Pancreas (tissue), 10 donors: ENCODE measurements around the gene ZSCAN30. TPM values are rescaled to one million over a fixed set of nuclear protein-coding genes. Genes with fewer than 3 reads are reported as not detected.

ENCODE experiments used
- ATAC-seq, 4 donors: fragments of 200-7000 bp; cut with Tn5 transposase; one replicate each; pipeline versions ENCODE4 v1.8.0 to v1.9.1; 2020; ENCODE audit warnings: mild to moderate bottlenecking in 4 of 4, moderate library complexity in 4 of 4
- DNase-seq, 6 donors: peaks; one replicate each; pipeline ENCODE4 v3.0.0-alpha.2; 2020
- FAIRE-seq: peaks from 2 replicates; lab custom pipeline; 2012; peaks lifted over from hg19 to GRCh38; lab: Jason Lieb, UNC
- H3K27ac ChIP-seq, 4 donors: fragments of 200-600 bp; sonication (generic); 1 replicate in 3 of 4; 2 replicates in 1 of 4; pipeline versions ENCODE4 v1.5.0 to v1.8.0; 2020
- H3K27me3 ChIP-seq, 4 donors: fragments of 200-600 bp; one replicate each; pipeline ENCODE4 v1.8.0; 2021
- H3K36me3 ChIP-seq, 3 donors: fragments of 200-600 bp; sonication (generic) in 1 of 3; one replicate each; pipeline versions ENCODE4 v1.5.0 to v1.8.0; 2020 to 2021
- H3K4me1 ChIP-seq, 3 donors: fragments of 200-600 bp; one replicate each; pipeline ENCODE4 v1.8.0; 2021
- H3K4me3 ChIP-seq, 4 donors: fragments of 200-600 bp; sonication (generic) in 2 of 4; one replicate each; pipeline versions ENCODE4 v1.5.0 to v1.8.0; 2020 to 2021
- H3K9me3 ChIP-seq, 4 donors: fragments of 200-600 bp; one replicate each; pipeline ENCODE4 v1.8.0; 2021
- WGBS, 2 donors: extraction: QIAGEN DNeasy Blood & Tissue Kit; methylation state at CpG; one replicate each; pipeline ENCODE4 v1.1.7; 2013; 5-methylcytosine and 5-hydroxymethylcytosine counted together
- intact Hi-C, 3 donors: fragments of 100-400 bp; cut with DNase I; formaldehyde crosslinking; loops; one replicate each; pipeline versions ENCODE4 v1.11.1 to v1.14.2; 2022
- polyA plus RNA-seq, 2 donors: library from polyadenylated mRNA; stranded (reverse); fragments of 200-250 nt; gene quantifications; one replicate each; pipeline ENCODE4 v1.2.3, GENCODE V29; 2013
- total RNA-seq, 6 donors: library from RNA; stranded (reverse); fragmentation: NEBNext Ultra II Directional in 4 of 6; extraction: Animal tissue kit (Norgen Biotek cat#: 25700) in 4 of 6; gene quantifications; one replicate each; pipeline versions ENCODE4 v1.2.1 to v1.2.4, GENCODE V29; 2021 to 2023
- TF ChIP-seq, protein P1 (sequence below), 4 donors: fragments of 200-600 bp; sonication (generic) in 3 of 4; IDR thresholded peaks; one replicate each; pipeline versions ENCODE4 v1.5.0 to v1.8.0; 2021; ENCODE audit warnings: antibody characterized with exemption in 4 of 4
- donor health status: healthy with polysubstance abuse.
- donor health status: DM: no; HTN: no; CAD: no; lungs with moderate emphysema.
- donor health status: DM: no; HTN: no; CAD: no.
- donor health status: control.
- donor health status: control.
- donor health status: Bipolar disorder and iron deficiency.
- donor health status: DM: yes; HTN: yes; CAD: no.
- donor health status: DM: no; HTN: no; CAD: no.
- donor health status: DM: no; HTN: no; CAD: no.
- donor health status: DM: yes; HTN: yes; CAD: no.

ZSCAN30 gene
- total and polyA plus RNA-seq, 8 donors, result 5.2 to 16.9 (median 8.8) TPM

DNA sequence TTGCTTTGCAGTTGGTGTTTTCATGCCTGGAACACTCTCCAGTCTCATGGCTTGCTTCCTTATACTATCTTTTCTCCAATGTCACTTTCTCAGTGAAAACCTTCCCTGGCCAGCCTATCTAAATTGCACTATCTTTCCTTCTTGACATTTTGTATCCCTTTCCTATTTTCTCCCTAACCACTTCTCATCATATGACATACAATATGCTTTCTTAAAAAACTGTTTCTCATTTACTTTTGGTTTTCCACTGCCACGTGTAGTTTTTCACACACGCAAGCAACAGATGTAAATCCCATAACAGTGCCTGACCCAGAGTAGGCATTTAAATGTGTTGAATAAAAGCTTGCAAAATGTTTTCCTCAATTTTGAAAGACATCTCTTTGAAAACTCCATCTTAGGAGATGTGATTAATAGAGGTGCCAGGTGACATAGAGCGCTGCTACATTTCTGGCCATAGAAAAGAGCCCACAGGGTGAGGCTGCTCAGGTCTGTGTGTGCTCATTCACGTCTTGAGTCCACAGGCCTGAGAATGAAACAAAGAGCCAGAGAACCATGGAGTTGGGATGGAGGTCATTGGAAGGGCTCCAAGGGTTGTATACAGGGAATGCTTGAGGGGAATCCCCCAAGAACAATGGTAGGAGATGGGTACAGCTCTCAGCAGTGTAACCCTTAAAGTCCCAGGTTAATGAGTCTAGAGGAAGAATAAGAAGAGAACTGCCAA, 41.5 kb upstream of the ZSCAN30 start:
- H3K4me1 ChIP-seq, result peaks cover 0 to 5% (median 3%) of the 10 kb centered on the region in 3 donors

DNA sequence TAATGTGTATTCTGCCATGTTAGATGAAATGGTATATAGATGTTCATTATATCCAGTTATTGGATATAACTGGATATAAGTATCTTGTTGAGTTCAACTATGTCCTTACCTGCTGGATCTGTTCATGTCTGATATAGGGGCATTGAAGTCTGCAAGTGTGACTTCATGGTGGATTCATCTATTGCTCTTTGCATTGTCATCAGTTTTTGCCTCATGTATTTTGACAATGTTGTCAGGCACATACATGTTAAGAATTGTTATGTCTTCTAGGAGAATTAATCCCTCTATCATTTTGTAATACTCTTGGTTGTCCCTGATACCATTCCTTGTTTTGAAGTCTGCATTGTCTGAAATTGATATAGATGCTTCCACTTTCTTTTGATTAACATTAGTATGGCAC, 38.8 kb upstream of the ZSCAN30 start:
- no peak overlapping the region for H3K4me3 ChIP-seq
- H3K9me3 ChIP-seq, result no peaks in the 10 kb centered on the region
- intact Hi-C loops, result no loop called here
- H3K4me1 ChIP-seq, result no peaks in the 10 kb centered on the region
- H3K27ac ChIP-seq, result no peak overlapping the region
- DNase-seq (no peak), FAIRE-seq (no peak), ATAC-seq (no peak)
- H3K27me3 ChIP-seq, result no peaks in the 10 kb centered on the region
- TF ChIP-seq, protein P1, sequence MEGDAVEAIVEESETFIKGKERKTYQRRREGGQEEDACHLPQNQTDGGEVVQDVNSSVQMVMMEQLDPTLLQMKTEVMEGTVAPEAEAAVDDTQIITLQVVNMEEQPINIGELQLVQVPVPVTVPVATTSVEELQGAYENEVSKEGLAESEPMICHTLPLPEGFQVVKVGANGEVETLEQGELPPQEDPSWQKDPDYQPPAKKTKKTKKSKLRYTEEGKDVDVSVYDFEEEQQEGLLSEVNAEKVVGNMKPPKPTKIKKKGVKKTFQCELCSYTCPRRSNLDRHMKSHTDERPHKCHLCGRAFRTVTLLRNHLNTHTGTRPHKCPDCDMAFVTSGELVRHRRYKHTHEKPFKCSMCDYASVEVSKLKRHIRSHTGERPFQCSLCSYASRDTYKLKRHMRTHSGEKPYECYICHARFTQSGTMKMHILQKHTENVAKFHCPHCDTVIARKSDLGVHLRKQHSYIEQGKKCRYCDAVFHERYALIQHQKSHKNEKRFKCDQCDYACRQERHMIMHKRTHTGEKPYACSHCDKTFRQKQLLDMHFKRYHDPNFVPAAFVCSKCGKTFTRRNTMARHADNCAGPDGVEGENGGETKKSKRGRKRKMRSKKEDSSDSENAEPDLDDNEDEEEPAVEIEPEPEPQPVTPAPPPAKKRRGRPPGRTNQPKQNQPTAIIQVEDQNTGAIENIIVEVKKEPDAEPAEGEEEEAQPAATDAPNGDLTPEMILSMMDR (IDR thresholded peaks at IDR 0.05), result no peak
- no peaks in the 10 kb centered on the region for H3K36me3 ChIP-seq

More for the DNA sequence above, 41.5 kb upstream of the ZSCAN30 start:
- ATAC-seq (no peak), FAIRE-seq (no peak), DNase-seq (no peak)
- intact Hi-C loops, result no loop called here
- TF ChIP-seq, protein P1 (IDR thresholded peaks at IDR 0.05), result no peak
- peaks cover 0 to 23% (median 3%) of the 10 kb centered on the region in 3 donors for H3K36me3 ChIP-seq
- no peak overlapping the region for H3K4me3 ChIP-seq
- 82 to 86% methylated on average over 4 of the region's 4 CpGs for WGBS, 2 donors
- no peaks in the 10 kb centered on the region for H3K27me3 ChIP-seq
- H3K27ac ChIP-seq, result no peak overlapping the region
- H3K9me3 ChIP-seq, result no peaks in the 10 kb centered on the region

DNA sequence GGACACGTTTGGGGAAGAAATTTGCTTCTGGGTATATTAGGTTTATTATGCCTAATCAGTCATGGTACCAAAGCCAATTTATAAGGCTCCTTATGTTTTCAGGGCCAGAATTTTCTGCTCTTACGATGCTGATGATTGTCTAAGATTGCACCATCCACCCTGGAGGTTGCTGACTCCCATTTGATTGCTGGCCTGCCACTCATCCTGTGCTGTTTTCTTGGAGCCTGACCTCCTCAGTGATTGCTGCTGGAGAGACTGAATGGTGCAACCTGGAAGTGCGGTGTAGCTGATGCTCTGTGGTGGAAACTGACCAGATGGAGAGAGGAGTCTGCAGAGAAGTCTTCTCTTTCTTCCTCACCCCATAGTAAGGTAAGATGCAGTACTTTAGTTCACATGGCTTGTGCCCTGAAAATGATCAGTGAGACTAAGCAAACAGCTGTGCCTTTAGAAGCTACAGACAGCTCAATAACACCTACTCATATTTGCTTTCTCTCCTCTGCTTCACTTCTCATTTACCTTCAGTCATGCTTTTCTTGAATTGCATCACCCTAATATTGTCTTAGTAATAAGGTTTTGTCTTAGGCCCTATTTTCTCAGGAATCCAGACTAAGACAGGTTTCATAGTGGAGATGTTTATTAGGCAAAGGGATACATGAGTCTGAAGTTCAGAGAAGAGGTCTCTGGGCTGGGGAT, 36.8 kb upstream of the ZSCAN30 start:
- FAIRE-seq (no peak), DNase-seq (no peak), ATAC-seq (no peak)
- Histone ChIP-seq H3K27me3 (no peaks in the 10 kb centered on the region), H3K4me1 (no peaks in the 10 kb centered on the region), H3K27ac (no peak overlapping the region), H3K4me3 (no peak overlapping the region), H3K36me3 (no peaks in the 10 kb centered on the region), H3K9me3 (no peaks in the 10 kb centered on the region)
- TF ChIP-seq, protein P1 (IDR thresholded peaks at IDR 0.05), result no peak
- intact Hi-C loops, result no loop called here
- 54 to 55% methylated on average over 3 of the region's 3 CpGs for WGBS, 2 donors

DNA sequence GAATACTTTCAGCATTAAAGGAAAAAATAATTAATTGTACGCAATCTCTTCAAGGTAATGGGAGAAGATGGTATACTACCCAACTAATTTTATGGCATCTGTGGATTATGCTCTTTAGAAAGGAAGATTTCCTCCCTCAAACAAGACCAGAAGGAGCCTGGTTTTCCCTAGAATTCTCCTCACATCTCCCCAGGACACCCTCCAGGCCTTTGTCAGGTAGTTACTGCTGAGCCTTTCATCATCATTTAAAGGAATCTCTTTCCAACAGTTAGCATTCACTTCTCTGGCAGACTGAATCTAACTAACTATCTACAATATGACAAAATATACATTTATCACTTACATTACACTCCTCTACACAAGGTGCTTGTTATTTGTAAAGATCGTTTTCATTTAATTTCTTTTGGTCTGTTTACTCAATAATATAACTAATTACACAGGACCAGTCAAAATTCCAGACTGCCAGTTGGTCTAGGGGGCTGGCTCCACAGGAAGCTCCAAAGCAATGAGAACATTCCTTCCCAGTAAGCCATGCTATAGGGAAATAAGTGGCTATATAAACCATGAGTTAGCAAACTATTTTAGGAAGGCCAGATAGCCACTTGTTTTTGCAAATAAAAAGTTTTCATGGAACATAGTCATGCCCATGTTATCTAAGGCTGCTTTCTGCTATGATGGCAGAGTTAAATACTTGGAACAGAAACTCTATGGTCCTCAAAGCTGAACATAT, 35.1 kb upstream of the ZSCAN30 start:
- FAIRE-seq (no peak), DNase-seq (no peak), ATAC-seq (no peak)
- Histone ChIP-seq H3K9me3 (no peaks in the 10 kb centered on the region), H3K27ac (no peak overlapping the region), H3K27me3 (no peaks in the 10 kb centered on the region), H3K4me1 (no peaks in the 10 kb centered on the region), H3K36me3 (no peaks in the 10 kb centered on the region), H3K4me3 (no peak overlapping the region)
- intact Hi-C loops, result no loop called here
- TF ChIP-seq, protein P1 (IDR thresholded peaks at IDR 0.05), result no peak
- 9 to 57% methylated on average over 2 of the region's 2 CpGs for WGBS, 2 donors
